Loucy (cell line): ENCODE measurements around the gene SERTAD1.

Experiments
- CTCF ChIP-seq: fragments of 200-600 bp; sonication (generic); conservative IDR thresholded peaks from 2 replicates; pipeline ENCODE4 v1.5.1; 2014; ENCODE audit warnings: mild to moderate bottlenecking, antibody characterized with exemption, low read length
- EZH2phosphoT487 ChIP-seq: fragments of 200-600 bp; IDR thresholded peaks from 2 replicates; pipeline ENCODE4 v1.6.1; 2018; ENCODE audit warnings: antibody characterized with exemption, mild to moderate bottlenecking, moderate library complexity, borderline replicate concordance

DNA sequence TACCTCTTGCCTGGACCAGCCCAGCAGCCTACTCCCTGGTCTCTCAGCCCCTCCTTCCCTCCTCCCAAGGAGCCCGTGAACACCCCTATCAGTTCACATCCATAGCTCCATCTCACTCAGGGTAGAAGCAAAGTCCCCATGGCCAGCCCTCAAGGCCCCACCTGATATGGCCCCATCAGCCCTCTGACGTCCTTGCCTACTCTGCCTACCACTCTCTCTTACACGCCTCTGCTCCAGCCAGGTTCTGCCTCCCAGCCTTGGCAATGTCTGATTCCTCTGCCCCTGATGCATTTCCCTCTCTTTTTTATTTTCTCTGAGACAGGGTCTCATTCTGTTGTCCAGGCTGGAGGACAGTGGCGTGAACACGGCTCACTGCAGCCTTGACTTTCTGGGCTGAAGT, 26.2 kb upstream of the SERTAD1 start:
- TF ChIP-seq CTCF (no peak), EZH2phosphoT487 (no peak)
